ENCODE measurements around the gene ARHGEF4.

ARHGEF4 gene

GRCh38 chr2:130864830-130865800 is 28.4 kb downstream of the ARHGEF4 start:
- DNase-seq = peak; percentile 33

- no peak for DNase-seq
Observed at GRCh38 chr2:130869441-130870160, 32.9 kb downstream of the ARHGEF4 start.

GRCh38 chr2:130870161-130870485 is 33.4 kb downstream of the ARHGEF4 start:
- DNase-seq = no peak

- no peak for DNase-seq
Observed at GRCh38 chr2:130870779-130871178, 34.1 kb downstream of the ARHGEF4 start.

GRCh38 chr2:130871843-130872740 is 35.4 kb downstream of the ARHGEF4 start:
- DNase-seq = no peak

GRCh38 chr2:130872741-130873125 is 36.0 kb downstream of the ARHGEF4 start:
- no peak for DNase-seq

GRCh38 chr2:130873700-130874346 is 37.1 kb downstream of the ARHGEF4 start:
- no peak for DNase-seq

- no peak for DNase-seq
Observed at GRCh38 chr2:130874512-130874911, 37.8 kb downstream of the ARHGEF4 start.

GRCh38 chr2:130875935-130876334 is 39.2 kb downstream of the ARHGEF4 start:
- no peak for DNase-seq

GRCh38 chr2:130877258-130877657 is 40.5 kb downstream of the ARHGEF4 start:
- no peak for DNase-seq

GRCh38 chr2:130878316-130878715 is 41.6 kb downstream of the ARHGEF4 start:
- no peak for DNase-seq

GRCh38 chr2:130878933-130879332 is 42.2 kb downstream of the ARHGEF4 start:
- DNase-seq = no peak

- DNase-seq = no peak
Observed at GRCh38 chr2:130882111-130882690, 45.5 kb downstream of the ARHGEF4 start.

- no peak for DNase-seq
Observed at GRCh38 chr2:130882991-130883390, 46.3 kb downstream of the ARHGEF4 start.

GRCh38 chr2:130883496-130883895 is 46.8 kb downstream of the ARHGEF4 start:
- DNase-seq = no peak

- DNase-seq = no peak
Observed at GRCh38 chr2:130884013-130884412, 47.3 kb downstream of the ARHGEF4 start.

- DNase-seq = no peak
Observed at GRCh38 chr2:130884503-130884902, 47.8 kb downstream of the ARHGEF4 start.

GRCh38 chr2:130887643-130888042 is 50.9 kb downstream of the ARHGEF4 start:
- no peak for DNase-seq

- no peak for DNase-seq
Observed at GRCh38 chr2:130890941-130891669, 54.4 kb downstream of the ARHGEF4 start.

- no peak for DNase-seq
Observed at GRCh38 chr2:130891966-130892365, 55.3 kb downstream of the ARHGEF4 start.

All from NCI-H2107 (cell line).